ENCODE data around the gene SLC25A12.

- TF ChIP-seq EZH2 (IDR thresholded peaks at IDR 0.05; ENCODE audit: low read depth) (no peak), CTCF (conservative IDR thresholded peaks at IDR 0.05) (no peak)
Measured at GRCh38 chr2:171902840-171903420, 8.9 kb upstream of the SLC25A12 start.

Measured in PC-9 (cell line).